Measurements from ENCODE around the gene SCAANT1.

DNA sequence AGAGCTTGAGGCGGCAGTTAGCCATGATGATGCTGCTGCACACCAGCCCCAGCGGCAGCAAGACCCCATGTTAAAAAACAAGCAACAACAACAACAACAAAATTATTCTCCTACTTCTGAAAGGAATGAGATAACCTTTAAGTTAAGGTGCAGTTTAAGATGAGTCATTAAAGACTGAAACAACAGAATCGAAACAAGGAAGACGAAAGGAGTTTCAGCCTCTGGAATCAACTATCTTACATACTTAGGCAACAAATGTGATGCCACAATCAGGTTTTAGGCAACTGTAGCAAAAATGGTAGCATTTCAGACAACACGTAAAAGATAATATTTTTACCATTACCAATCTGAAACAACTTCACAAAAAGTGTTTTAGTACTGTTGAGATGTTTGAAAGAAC is 12.2 kb downstream of the SCAANT1 start:
- no peak for TF ChIP-seq EZH2phosphoT487 (IDR thresholded peaks at IDR 0.05; ENCODE audit: low read depth)
- TF ChIP-seq, protein P1, sequence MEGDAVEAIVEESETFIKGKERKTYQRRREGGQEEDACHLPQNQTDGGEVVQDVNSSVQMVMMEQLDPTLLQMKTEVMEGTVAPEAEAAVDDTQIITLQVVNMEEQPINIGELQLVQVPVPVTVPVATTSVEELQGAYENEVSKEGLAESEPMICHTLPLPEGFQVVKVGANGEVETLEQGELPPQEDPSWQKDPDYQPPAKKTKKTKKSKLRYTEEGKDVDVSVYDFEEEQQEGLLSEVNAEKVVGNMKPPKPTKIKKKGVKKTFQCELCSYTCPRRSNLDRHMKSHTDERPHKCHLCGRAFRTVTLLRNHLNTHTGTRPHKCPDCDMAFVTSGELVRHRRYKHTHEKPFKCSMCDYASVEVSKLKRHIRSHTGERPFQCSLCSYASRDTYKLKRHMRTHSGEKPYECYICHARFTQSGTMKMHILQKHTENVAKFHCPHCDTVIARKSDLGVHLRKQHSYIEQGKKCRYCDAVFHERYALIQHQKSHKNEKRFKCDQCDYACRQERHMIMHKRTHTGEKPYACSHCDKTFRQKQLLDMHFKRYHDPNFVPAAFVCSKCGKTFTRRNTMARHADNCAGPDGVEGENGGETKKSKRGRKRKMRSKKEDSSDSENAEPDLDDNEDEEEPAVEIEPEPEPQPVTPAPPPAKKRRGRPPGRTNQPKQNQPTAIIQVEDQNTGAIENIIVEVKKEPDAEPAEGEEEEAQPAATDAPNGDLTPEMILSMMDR (IDR thresholded peaks at IDR 0.05; ENCODE audit: low read depth, low read length), result no peak
